GM18520 (cell line): Measurements from ENCODE around the gene PIK3R5.

Source experiments
- ATAC-seq: cut with Tn5 transposase; IDR thresholded peaks from one replicate; pipeline ENCODE4 v1.9.1; 2021; ENCODE audit not compliant: unreplicated experiment

PIK3R5 gene

DNA sequence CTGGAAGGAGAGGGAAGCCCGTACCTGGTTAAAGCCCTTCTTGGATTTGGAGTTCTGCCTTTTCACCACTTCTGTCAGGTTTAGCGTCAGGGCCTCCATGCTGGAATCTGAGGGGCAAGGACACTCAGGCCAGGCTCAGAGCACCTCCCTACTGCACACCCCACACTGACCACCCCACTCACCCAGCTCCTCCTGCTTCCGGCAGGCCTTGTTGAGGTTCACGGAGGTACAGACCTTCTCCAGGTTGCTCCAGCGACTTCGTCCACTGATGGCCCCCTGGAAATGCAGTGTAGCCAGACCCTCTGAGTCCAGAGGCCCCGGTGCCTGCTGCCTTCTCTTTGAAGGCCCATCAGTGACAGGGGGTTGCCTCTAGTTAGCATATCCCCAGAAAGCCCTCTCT, 83.9 kb downstream of the PIK3R5 start:
- ATAC-seq, result no peak

DNA sequence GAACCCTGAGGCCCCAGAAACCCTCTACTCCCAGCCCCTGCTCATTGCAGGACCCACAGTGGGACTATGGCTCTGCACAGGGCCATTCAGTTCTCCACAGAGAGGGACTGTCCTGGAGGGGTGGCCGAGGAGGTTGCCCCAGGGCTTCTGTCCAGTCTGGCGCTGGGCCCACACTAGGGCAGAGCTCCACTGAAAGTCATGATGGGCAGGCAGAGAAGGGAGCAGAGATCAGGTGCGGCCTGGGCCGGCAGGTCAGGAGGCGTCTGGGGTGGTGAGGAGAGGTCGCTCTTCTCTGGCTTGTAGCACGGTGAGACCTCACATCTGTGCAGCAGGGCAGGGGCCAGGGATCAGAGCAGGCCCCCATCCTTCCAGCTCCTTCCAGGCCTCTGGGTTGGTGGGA, 85.0 kb downstream of the PIK3R5 start:
- ATAC-seq, result no peak

DNA sequence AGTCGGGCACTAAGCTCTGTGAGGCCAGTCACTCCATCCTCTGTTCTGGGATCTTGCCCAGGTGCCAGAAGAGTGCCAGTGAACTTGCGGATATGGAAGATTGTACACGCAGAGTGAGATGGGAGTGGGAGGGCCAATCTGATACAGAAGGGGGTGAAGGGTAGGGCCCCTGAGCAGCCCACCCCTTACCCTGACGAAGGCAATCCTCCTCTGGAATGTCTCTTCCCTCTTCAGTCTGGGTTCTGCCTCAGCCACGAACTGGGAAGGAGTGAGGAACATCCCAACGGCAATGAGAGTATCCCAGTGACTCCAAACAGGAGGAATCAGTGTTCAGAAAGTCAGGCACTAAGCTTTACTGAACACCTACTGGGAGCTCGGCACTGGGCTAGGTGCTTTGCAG, 86.1 kb downstream of the PIK3R5 start:
- no peak for ATAC-seq

DNA sequence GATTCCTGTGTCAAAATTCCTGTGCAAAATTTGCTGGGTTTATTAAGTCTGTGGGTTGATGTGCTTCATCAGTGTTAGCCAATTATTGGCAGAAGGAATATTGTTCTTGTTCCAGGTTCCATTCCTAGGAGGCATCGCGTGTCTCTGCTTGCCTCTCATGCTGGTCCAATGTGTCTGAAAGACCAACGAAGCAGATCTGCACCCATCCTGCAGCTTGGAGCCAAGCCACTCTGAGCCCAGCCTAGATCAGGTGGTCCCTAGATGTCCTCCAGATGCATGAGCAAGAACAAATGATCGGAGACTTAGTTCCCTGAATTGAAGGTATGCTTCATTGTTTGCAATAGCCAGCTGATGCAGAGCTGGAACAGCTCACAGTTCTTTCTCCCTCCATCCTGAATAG, 87.5 kb downstream of the PIK3R5 start:
- no peak for ATAC-seq

DNA sequence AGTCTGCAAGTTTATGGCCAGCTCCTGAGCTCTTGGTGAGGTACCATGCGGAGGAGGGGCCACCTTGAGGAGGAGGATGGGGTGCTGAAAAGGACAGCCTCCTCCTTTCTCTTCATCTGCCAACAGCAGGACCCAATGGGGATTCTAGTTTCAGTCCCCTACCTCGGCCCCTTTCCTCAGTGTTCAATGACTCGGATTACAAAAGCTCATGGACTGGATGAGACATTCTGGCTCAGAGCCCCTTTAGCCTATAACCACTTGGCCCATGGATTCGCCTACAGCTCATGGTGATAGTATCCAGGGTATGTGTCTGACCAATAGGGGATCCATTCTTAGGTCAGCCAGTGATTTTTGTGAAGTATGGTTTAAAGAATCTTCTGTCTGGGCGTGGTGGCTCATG, 89.5 kb downstream of the PIK3R5 start:
- no peak for ATAC-seq

DNA sequence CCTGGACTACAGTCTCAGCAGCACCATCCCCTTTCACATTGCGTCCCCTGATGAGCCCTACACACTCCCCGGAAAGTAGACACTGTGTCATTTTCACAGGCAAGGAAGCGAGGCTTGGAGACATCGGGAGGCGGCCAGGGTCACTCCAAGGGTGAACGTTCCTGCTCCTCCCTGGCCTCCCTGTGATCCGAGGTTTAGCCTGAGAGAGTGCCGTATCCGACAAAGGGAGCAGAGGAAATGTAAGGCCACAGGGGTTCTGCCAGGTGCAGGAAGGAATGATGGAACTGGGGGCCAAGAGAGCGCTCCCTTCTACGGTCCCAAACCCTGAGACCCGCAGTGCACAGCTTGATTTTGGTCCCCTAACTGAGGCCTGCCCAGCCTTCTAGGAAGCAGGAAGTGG, 90.1 kb downstream of the PIK3R5 start:
- no peak for ATAC-seq

DNA sequence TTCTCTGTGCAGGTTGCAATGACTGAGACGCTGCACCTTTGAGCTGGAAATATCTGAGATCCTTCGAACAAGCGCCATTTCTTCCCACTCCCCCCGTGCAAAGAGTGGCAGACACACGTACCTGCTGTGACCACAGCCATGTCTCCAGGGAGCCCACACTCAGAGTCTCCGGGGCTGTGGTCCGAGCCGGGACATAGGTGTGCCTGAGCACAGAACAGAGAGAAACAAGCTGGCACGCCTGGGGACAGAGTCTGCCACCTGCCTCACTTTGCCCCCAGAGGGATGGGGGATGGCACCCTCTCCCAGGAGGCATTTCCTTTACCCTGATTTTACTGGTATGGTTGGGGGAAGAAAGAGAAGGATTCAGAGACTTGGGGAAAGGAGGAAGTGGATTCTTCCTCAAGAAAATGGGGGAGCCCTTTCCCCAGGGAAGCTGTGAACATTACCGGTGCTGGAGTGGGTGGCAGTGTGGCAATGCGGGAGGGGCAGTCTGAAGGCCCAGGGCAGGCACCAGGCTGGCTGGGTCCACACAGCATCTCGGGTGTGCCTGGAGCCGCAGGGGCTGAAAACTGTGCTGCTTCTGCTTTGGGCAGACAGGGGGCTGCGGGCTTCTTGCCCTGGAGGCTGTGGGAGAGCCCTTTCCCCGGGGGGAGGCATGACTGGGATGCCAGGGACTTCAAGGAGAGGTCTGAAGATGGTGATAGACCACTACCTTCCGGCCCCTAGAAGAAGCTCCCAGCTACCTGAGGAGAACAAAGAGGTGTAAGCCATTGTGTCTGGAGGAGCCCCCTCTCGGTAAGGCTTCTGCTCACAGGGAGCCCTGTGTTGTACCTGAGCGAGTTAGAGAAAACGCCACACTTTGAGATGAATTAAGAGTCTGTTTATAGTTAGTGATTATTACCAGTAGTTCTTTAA, 91.4 kb downstream of the PIK3R5 start:
- no peak for ATAC-seq

DNA sequence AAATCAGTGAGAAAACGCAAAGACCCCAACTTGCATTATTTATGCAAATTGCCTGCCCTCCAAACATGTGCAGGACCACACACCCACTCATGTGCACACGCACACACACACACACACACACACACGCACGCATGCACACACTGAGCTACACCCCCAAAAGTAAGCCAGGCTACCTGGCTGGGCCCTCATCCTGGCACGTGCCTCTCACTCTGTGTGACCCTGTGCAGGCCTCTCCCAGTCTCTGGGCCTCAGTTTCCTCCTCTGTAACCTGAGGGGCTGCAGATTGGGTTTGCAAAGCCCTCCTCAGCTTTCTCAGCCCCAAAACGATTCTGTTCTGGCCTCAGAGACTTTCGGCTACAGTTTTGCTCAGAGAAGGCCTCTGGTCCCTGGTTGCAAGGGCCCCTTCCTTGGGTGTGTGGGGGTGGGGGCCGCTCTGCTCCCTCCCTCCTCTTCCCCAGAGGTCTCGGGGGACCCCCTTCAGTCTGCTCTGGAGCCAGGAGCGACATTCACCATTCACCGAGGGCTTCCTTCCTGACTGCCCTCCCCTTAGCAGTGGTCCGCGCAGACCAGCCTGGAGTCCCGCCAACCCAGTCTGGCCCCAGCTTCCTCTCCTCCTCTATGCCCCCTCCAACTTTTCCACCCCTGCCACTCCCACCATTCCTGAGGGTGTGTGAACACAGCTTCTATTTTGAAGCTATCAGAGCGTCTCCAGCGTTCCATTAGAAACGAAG, 92.6 kb downstream of the PIK3R5 start:
- no peak for ATAC-seq

DNA sequence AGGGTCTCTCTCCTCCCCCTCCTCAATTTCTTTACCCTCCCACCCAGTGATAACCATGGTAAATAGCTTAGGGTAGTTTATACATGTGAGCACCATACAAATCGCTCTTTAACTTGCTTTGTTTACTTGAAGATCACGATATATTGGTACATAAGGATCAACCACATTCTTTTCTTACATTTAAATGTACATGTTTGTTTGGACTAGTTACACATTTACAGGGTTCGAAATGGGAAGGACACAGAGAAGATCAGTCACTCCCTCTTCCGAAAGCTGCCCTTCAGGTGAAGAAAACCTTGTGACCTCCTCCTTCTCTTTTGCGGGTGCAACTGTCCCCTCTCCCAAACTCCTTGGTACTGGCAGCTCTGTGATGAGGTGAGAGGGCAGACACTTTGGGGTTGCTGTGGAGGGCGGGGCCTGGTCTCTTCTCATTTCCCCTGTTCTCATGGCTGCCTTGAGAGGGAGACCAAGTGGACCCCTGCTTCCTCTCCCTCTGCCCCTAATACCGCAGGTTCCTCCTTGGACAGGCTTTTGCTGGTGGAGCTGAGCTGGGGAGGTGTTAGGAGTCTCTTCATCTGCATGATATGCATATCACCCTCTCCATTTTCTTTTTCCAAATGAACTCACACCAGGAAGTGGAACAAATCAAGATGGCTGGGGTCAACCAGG, 93.3 kb downstream of the PIK3R5 start:
- no peak for ATAC-seq

DNA sequence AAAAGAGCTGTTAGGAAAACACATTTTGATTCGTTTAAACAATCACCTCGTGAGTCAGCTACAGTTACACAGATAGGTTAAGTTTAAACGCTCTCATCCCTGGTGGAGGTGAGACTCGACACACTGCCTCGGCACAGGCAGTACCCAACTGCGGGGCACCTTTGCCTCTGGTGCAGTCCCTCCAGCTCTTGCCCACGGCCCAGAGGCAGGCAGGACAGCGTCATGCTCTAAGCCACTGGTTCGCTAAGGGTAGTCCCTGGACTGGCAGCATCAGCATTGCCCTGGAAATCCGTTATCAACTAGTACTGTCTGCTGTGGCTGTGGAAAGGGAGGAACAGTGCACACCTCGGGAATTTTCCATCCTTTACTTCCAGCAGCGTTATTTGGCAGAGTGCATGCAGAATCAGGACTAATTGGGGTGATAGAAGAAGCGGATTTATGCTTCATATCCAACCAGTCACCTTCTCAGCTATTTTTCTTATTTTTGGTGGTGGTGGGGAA, 94.4 kb downstream of the PIK3R5 start:
- no peak for ATAC-seq

DNA sequence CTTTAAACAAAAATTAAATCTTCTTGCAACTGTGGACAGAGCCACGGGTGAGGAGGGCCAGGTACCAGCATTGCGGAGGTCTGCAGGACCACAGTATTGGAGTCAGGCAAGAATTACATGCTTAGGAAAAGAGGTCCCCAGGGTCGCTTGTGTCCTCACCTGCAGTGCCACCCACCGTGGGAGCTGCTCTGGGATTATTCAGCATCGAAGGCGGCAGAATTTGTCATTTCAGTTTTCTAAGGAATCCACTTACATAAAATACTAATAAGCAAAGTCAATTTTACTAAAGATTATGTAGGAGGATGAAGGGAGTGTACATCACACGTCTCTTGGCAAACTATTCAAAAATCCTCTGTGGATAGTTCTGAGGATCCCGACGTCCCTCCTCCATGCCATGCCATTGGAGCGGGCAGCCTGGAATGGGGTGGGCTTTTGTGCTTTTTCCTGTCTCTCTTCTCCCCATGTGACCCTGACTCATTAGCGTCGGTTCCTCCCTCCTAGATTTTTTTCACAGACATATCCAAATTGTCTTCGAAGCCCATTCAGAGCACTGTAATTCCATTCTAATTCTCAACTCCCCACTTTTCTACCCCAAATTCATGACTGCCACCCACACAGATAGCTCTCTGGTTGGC, 95.0 kb downstream of the PIK3R5 start:
- no peak for ATAC-seq

DNA sequence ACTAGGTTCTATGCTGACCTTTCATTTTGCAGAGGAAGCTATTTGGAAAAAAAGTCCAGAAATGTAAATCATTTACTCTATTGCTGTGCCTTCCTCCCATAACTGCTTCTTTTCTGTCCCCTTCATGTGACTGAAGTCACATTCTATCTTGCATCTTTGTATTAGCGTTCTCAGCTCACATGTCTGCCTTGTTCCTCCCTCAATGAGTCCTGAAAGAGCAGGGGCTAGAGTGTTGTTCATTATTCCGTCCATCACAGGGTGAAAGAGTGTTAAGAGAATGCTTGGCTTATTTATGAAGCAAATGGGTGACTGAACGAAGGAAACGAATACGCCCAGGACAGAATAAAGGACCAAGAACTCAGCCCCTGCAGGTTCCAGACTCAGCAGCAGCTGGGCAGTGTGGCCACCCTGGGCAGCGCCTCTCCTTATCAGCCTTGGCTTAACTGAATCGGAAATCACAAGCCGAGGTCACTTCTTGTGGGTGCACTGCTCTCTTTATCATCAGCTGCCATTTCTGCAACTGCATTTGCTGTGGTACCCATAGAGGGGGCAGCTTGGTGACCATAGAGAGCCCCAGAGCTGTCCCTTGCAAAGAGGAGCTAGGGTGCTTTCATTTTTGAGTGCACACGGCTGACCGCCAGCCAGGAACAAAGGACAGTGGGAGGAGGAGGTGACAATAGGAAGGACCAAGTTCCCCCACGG, 96.2 kb downstream of the PIK3R5 start:
- no peak for ATAC-seq

DNA sequence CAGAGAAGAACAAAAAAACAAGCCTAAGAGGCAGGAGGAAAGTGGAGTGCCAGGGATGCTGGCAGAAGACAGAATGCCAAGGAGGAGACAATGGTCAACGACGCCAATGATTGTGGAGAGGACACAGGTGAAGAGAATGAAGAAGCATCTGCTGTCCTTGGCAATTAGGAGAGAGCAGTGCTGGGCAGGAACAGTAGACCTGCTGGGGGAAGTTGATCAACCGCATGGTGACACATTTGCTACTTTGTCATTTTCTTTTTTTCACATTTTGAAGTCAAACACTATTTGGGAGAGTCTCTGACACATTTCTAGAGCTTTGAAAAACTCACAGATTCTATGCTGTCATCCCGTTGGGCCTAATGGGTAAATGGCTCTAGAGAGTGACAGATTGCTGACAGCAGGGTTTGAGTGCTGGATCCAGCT, 97.0 kb downstream of the PIK3R5 start:
- ATAC-seq, result peak; percentile 64

DNA sequence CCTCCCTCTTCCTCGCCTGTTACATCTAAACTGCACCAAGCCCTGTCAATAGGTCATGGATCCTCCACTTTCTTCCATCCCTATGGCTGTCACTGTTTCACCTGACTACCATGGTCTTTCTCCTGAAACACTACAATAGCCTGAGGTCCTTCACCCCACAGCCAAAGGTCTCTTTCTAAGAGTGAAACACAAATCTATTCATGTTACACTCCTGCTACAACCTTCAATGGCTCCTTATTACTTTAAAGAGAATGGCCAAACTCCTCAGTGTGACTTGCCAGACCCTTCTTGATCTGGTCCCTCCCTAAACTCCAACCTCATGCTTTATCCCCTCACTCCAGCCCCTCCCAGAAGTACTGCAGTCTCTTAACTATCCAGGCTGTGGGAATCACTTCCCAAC, 97.4 kb downstream of the PIK3R5 start:
- no peak for ATAC-seq

DNA sequence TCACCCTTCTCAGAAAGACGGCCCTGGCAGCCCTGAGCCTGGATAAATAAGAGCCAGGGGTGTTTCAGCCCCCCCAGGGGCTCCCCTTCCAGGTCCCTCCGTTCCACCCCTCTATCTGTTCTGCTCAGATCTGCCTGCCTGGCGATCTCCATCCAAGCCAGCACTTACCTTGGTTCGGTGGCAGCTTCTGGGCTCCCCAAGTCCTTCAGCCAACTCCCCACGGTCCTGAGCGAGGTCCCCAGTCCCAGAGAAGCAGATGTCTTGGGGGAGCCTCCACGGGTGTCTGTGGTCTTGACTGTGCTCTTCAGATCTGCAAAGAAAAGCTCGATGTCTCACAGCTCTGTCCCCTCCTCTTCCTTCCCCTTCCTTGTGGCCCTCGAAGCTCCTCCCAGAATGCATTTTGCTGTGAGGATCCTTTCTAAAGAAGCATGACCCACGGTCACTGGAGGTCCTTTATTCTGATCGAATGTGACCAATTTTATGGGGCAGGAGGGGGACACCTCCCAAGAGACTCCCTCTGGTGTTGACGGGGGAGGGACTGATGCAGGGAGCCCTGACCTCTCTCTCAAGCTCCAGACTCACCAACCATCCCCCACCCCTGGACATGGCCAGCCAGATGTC, 98.0 kb downstream of the PIK3R5 start, which contains the start of gene PIK3R6:
Gene PIK3R6 (minus strand): TSS at position 314 of the 621 bp plus-strand sequence. CDS start 17,880 bp downstream, outside the sequence.
- no peak for ATAC-seq

DNA sequence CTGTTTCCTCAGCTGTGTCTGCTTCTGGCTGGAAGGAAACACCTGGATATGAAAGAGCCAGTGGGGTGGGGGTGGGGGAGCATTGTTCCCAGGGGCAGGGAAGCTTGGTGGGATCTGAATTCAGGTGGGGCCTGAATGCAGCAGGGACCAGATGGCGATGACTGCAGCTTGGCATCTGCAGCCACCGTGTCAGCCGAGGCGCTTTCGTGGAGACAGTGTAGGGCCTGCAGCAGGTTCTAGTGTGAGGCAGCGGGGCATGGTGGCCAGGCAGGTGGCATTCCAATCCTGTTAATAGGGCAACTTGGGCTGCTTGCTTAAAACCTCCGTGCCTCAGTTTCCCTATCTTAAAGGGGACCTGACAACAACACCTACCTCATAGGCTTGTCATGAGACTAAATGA, 99.7 kb downstream of the PIK3R5 start:
- no peak for ATAC-seq

DNA sequence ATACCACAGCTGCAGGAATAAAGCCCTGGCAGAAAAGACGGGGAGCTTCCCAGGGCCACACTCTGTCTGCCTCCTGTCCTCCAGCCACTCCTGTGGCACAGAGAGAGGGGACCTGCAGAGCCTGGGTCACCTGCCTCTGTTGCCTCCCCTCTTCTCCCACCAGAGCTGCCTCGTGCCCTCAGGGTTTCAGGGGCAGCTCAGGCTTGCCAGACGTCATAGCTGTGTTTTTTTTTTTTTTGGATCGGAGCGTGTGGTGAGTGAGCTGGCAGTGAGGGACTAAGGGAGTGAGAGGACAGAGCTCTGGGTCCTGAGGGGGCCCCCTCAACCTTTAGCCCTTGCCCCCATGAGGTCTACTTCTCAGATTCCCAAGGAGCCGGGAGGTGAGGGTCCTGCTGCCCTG, 100.1 kb downstream of the PIK3R5 start:
- no peak for ATAC-seq

DNA sequence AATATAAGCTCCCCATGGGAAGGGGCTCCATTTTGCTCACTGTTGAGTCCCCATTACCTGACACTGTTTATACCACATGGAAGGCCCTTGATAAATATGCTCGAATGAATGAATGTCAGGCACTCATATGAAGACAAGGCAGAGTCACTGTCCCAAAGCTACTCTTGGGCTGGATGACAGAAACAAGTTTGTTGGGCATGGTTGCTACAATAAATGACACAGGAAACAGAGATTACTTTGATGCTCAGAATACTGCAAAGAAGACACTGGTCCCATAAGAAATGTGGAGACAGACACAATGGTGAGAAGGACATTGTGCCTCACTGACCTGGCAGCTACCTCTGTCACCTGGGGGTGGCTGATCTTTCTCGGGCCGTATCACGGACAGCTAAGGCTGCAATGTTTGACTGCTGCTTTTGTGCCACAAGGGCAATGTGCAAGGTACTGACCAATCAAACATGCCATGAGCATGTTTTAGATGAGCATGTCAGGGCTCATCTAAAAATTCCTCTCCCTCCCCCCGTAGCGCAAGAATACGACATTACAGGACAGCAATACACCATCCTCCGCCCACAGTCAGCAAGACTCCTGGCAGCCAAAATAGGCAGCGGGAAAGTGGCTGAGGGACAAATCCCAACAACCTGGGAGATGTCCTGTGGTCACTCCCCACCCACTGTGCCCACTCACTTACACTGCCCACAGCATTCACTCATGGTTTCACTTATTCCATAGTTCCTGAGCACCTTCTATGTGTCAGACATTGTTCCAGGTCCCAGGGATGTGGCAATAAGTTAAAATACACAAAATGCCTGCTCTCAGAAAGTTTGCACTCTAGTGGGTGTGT, 103.1 kb downstream of the PIK3R5 start:
- no peak for ATAC-seq
